Left ventricle myocardium inferior (tissue), 1 donor: ENCODE results near the gene IGSF8. TPM values are rescaled to one million over a fixed set of nuclear protein-coding genes. Genes with fewer than 3 reads are reported as not detected.

Experiments
- DNase-seq: peaks from one replicate; pipeline ENCODE4 v3.0.0-alpha.2; 2020
- H3K27ac ChIP-seq: fragments of 200-600 bp; replicated peaks from 2 replicates; pipeline ENCODE4 v1.8.0; 2021
- H3K27me3 ChIP-seq: fragments of 200-600 bp; 2 replicates; pipeline ENCODE4 v1.8.0; 2021; ENCODE audit warnings: low read depth
- H3K36me3 ChIP-seq: fragments of 200-600 bp; 2 replicates; pipeline ENCODE4 v1.8.0; 2021
- H3K4me1 ChIP-seq: fragments of 200-600 bp; 2 replicates; pipeline ENCODE4 v1.8.0; 2021
- H3K4me3 ChIP-seq: fragments of 200-600 bp; 2 replicates; pipeline ENCODE4 v1.8.0; 2021; ENCODE audit warnings: mild to moderate bottlenecking, moderate library complexity
- H3K9me3 ChIP-seq: fragments of 200-600 bp; replicated peaks from 2 replicates; pipeline ENCODE4 v1.8.0; 2021
- CTCF ChIP-seq: fragments of 200-600 bp; IDR thresholded peaks from 2 replicates; pipeline ENCODE4 v1.8.0; 2021; ENCODE audit warnings: antibody characterized with exemption, mild to moderate bottlenecking, borderline replicate concordance
- intact Hi-C: fragments of 100-400 bp; cut with micrococcal nuclease; formaldehyde crosslinking; loops from one replicate; pipeline ENCODE4 v1.11.0; 2022
- total RNA-seq: library from RNA; stranded (reverse); fragmentation: NEBNext Ultra II Directional; extraction: Animal tissue kit (Norgen Biotek cat#: 25700); gene quantifications from one replicate; pipeline ENCODE4 v1.2.1, GENCODE V29; 2021
- donor health status: DM: no; HTN: yes; CAD: no; lungs with severe emphysema.

IGSF8 gene
- total RNA-seq, 1 donor from 2014 or later: 18.2 TPM

- TF ChIP-seq CTCF: no peak
- peaks cover 95% of the 10 kb centered on the region for H3K4me1 ChIP-seq
- intact Hi-C loops: no loop called here
- peak overlapping the region; percentile 91 for H3K27ac ChIP-seq
- no peaks in the 10 kb centered on the region for H3K27me3 ChIP-seq
- no peak for DNase-seq
- H3K4me3 ChIP-seq: no peak overlapping the region
- H3K9me3 ChIP-seq: no peaks in the 10 kb centered on the region
- H3K36me3 ChIP-seq: peaks cover 75% of the 10 kb centered on the region
These were observed 27.3 kb upstream of the IGSF8 start for GRCh38 chr1:160125746-160126145.

- intact Hi-C loops: no loop called here
- Histone ChIP-seq H3K4me1 (peaks cover 95% of the 10 kb centered on the region), H3K27me3 (no peaks in the 10 kb centered on the region), H3K9me3 (no peaks in the 10 kb centered on the region), H3K27ac (peak overlapping the region; percentile 91), H3K4me3 (peak overlapping the region; percentile 11), H3K36me3 (peaks cover 67% of the 10 kb centered on the region)
- DNase-seq: no peak
- peak; percentile 10 for TF ChIP-seq CTCF
These were observed 26.5 kb upstream of the IGSF8 start for GRCh38 chr1:160124705-160125478.

GRCh38 chr1:160123726-160124125 lies 25.3 kb upstream of the IGSF8 start:
- intact Hi-C loops: no loop called here
- H3K9me3 ChIP-seq: no peaks in the 10 kb centered on the region
- peak overlapping the region; percentile 91 for H3K27ac ChIP-seq
- no peak for DNase-seq
- H3K4me3 ChIP-seq: peak overlapping the region; percentile 11
- no peak for TF ChIP-seq CTCF
- no peaks in the 10 kb centered on the region for H3K27me3 ChIP-seq
- H3K36me3 ChIP-seq: peaks cover 55% of the 10 kb centered on the region
- H3K4me1 ChIP-seq: peaks cover 95% of the 10 kb centered on the region

- Histone ChIP-seq H3K9me3 (no peaks in the 10 kb centered on the region), H3K4me1 (peaks cover 95% of the 10 kb centered on the region), H3K27me3 (no peaks in the 10 kb centered on the region), H3K27ac (peak overlapping the region; percentile 91), H3K36me3 (peaks cover 48% of the 10 kb centered on the region), H3K4me3 (no peak overlapping the region)
- intact Hi-C loops: no loop called here
- TF ChIP-seq CTCF: no peak
- no peak for DNase-seq
These were observed 24.6 kb upstream of the IGSF8 start for GRCh38 chr1:160122978-160123495.

GRCh38 chr1:160121388-160121787 lies 23.0 kb upstream of the IGSF8 start:
- peak overlapping the region; percentile 44 for H3K27ac ChIP-seq
- H3K36me3 ChIP-seq: peaks cover 32% of the 10 kb centered on the region
- H3K9me3 ChIP-seq: no peaks in the 10 kb centered on the region
- H3K4me1 ChIP-seq: peaks cover 92% of the 10 kb centered on the region
- no peak for DNase-seq
- H3K4me3 ChIP-seq: no peak overlapping the region
- no peaks in the 10 kb centered on the region for H3K27me3 ChIP-seq
- intact Hi-C loops: no loop called here
- no peak for TF ChIP-seq CTCF
